ENCODE measurements around the gene TRIP4.
"Not testable (repeated sequence)": the region's sequence is repeated elsewhere in the genome, so short reads cannot be mapped to it uniquely, and the experiment has no call there.

GRCh38 chr15:64346242-64346641, 41.4 kb upstream of the TRIP4 start:
- not testable (repeated sequence) for TF ChIP-seq CTCF (IDR thresholded peaks at IDR 0.05; ENCODE audit: low read length); EZH2 (IDR thresholded peaks at IDR 0.05; ENCODE audit: borderline replicate concordance, low read length)
